ENCODE measurements around the gene KMT2B.

Gene KMT2B

GRCh38 chr19:35693835-35694599 is 23.8 kb upstream of the KMT2B start:
- peak; percentile 99 for TF ChIP-seq CTCF (IDR thresholded peaks at IDR 0.05; ENCODE audit: low read depth, low read length, missing control alignments)
- no peak overlapping the region for H3K4me3 ChIP-seq (ENCODE audit: low read depth, low read length)
- no peaks in the 10 kb centered on the region for H3K27me3 ChIP-seq (replicated peaks)
- in situ Hi-C loops (cut with HindIII; ENCODE audit: low pct_ligation_motif_present, low sequenced_read_pairs), result no loop called here
- DNase-seq, result peak; percentile 80
- H3K27ac ChIP-seq, result no peak overlapping the region
- no peaks in the 10 kb centered on the region for H3K36me3 ChIP-seq (replicated peaks)

GRCh38 chr19:35695895-35696422 is 21.8 kb upstream of the KMT2B start:
- no peak overlapping the region for H3K27ac ChIP-seq
- no peak for DNase-seq
- in situ Hi-C loops (cut with HindIII; ENCODE audit: low pct_ligation_motif_present, low sequenced_read_pairs), result no loop called here
- no peaks in the 10 kb centered on the region for H3K36me3 ChIP-seq (replicated peaks)
- H3K4me3 ChIP-seq (ENCODE audit: low read depth, low read length), result no peak overlapping the region
- TF ChIP-seq CTCF (IDR thresholded peaks at IDR 0.05; ENCODE audit: low read depth, low read length, missing control alignments), result no peak
- no peaks in the 10 kb centered on the region for H3K27me3 ChIP-seq (replicated peaks)

GRCh38 chr19:35696835-35697234 is 21.0 kb upstream of the KMT2B start:
- in situ Hi-C loops (cut with HindIII; ENCODE audit: low pct_ligation_motif_present, low sequenced_read_pairs), result no loop called here
- Histone ChIP-seq H3K36me3 (replicated peaks) (no peaks in the 10 kb centered on the region), H3K4me3 (ENCODE audit: low read depth, low read length) (no peak overlapping the region), H3K27me3 (replicated peaks) (no peaks in the 10 kb centered on the region), H3K27ac (no peak overlapping the region)
- no peak for TF ChIP-seq CTCF (IDR thresholded peaks at IDR 0.05; ENCODE audit: low read depth, low read length, missing control alignments)
- no peak for DNase-seq

- in situ Hi-C loops (cut with HindIII; ENCODE audit: low pct_ligation_motif_present, low sequenced_read_pairs), result no loop called here
- Histone ChIP-seq H3K27me3 (replicated peaks) (no peaks in the 10 kb centered on the region), H3K27ac (no peak overlapping the region), H3K36me3 (replicated peaks) (no peaks in the 10 kb centered on the region), H3K4me3 (ENCODE audit: low read depth, low read length) (peak overlapping the region; percentile 62)
- TF ChIP-seq CTCF (IDR thresholded peaks at IDR 0.05; ENCODE audit: low read depth, low read length, missing control alignments), result no peak
- DNase-seq, result peak; percentile 98
These were observed 15.4 kb upstream of the KMT2B start for GRCh38 chr19:35702223-35703012.

- Histone ChIP-seq H3K36me3 (replicated peaks) (no peaks in the 10 kb centered on the region), H3K27ac (no peak overlapping the region), H3K27me3 (replicated peaks) (no peaks in the 10 kb centered on the region), H3K4me3 (ENCODE audit: low read depth, low read length) (no peak overlapping the region)
- no peak for DNase-seq
- no peak for TF ChIP-seq CTCF (IDR thresholded peaks at IDR 0.05; ENCODE audit: low read depth, low read length, missing control alignments)
- in situ Hi-C loops (cut with HindIII; ENCODE audit: low pct_ligation_motif_present, low sequenced_read_pairs), result no loop called here
These were observed 14.5 kb upstream of the KMT2B start for GRCh38 chr19:35703343-35703742.

All from brain microvascular endothelial cell (primary cell).